Fibroblast of the aortic adventitia (primary cell): Measurements from ENCODE around the gene GKAP1. TPM values are rescaled to one million over a fixed set of nuclear protein-coding genes. Genes with fewer than 3 reads are reported as not detected.
"Not testable (repeated sequence)": the region's sequence is repeated elsewhere in the genome, so short reads cannot be mapped to it uniquely, and the experiment has no call there.

Experiments
- DNase-seq: peaks from one replicate; pipeline ENCODE4 v3.0.0-alpha.2; 2010; ENCODE audit warnings: low read depth
- H3K4me3 ChIP-seq: 2 replicates; pipeline ENCODE4 v1.5.1; 2011; ENCODE audit warnings: low read depth, mild to moderate bottlenecking, control low read depth, low read length, moderate library complexity
- total RNA-seq: library from RNA; depleted of rRNA; stranded (reverse); fragments of >200 nt; gene quantifications from 2 replicates; pipeline ENCODE4 v1.2.3, GENCODE V29; 2012; ENCODE audit warnings: low replicate concordance
- TF ChIP-seq, protein P1 (sequence below): IDR thresholded peaks from 2 replicates; pipeline ENCODE4 v1.5.1; 2011; ENCODE audit warnings: mild to moderate bottlenecking, low read length, control low read depth, inconsistent platforms; ENCODE audit not compliant: insufficient read depth

GKAP1 gene
- total RNA-seq, 1 donor: 1.4 TPM

DNA sequence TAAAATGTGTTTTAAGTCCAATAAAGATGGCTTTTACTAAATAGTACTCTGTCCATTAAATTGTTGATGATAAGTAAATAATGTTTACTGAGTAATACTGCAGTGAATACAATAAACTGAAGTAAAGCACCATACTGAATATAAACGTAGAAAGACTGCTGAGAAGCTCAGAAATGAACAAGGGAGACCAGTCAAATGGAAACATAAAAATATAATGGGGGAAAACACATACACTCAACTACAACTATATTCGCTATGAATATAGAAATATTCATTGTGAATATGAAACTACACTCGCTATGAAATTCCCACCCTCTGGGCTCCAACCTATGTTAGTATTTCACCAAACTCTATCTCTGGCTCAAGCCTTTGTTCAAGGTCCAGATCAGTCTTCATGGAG is 67.9 kb downstream of the GKAP1 start:
- H3K4me3 ChIP-seq: no peak overlapping the region
- TF ChIP-seq, protein P1, sequence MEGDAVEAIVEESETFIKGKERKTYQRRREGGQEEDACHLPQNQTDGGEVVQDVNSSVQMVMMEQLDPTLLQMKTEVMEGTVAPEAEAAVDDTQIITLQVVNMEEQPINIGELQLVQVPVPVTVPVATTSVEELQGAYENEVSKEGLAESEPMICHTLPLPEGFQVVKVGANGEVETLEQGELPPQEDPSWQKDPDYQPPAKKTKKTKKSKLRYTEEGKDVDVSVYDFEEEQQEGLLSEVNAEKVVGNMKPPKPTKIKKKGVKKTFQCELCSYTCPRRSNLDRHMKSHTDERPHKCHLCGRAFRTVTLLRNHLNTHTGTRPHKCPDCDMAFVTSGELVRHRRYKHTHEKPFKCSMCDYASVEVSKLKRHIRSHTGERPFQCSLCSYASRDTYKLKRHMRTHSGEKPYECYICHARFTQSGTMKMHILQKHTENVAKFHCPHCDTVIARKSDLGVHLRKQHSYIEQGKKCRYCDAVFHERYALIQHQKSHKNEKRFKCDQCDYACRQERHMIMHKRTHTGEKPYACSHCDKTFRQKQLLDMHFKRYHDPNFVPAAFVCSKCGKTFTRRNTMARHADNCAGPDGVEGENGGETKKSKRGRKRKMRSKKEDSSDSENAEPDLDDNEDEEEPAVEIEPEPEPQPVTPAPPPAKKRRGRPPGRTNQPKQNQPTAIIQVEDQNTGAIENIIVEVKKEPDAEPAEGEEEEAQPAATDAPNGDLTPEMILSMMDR: no peak
- DNase-seq: no peak

DNA sequence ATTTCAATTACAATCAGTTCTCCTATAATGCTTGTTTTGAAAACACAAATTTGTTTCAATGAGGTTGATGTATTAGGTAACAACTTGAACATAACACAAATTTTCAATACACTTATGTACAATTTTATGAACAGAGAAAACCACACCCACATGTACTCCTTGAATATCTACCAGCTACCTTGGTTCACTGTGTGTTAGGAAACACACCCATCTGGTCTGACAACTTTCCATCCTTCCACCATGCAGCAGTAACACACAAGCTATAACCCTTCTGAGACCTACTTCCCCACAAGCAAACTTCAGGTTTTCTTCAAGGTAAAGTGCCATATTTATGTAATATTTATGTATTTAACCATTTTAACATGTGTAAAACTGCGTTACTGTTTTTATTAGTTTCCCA is 73.4 kb downstream of the GKAP1 start:
- H3K4me3 ChIP-seq: no peak overlapping the region
- no peak for DNase-seq
- TF ChIP-seq, protein P1: no peak

DNA sequence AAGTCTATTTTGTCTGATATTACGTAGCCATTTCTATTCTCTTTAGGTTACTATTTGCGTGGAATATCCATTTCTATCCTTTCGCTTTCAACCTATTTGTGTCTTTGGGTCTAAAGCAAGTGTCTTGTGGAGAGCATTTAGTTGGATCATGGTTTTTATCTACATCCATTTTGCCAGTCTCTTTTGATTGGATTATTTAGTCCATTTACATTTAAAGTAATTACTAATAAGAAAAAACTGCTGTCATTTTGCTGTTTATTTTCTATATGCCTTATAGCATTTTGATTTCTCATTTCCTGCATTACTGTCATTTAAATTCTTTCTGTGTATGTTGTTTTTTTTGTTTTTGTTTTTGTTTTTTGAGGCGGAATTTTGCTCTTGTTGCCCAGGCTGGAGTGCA is 83.8 kb downstream of the GKAP1 start:
- no peak for DNase-seq
- no peak overlapping the region for H3K4me3 ChIP-seq
- TF ChIP-seq, protein P1: no peak

DNA sequence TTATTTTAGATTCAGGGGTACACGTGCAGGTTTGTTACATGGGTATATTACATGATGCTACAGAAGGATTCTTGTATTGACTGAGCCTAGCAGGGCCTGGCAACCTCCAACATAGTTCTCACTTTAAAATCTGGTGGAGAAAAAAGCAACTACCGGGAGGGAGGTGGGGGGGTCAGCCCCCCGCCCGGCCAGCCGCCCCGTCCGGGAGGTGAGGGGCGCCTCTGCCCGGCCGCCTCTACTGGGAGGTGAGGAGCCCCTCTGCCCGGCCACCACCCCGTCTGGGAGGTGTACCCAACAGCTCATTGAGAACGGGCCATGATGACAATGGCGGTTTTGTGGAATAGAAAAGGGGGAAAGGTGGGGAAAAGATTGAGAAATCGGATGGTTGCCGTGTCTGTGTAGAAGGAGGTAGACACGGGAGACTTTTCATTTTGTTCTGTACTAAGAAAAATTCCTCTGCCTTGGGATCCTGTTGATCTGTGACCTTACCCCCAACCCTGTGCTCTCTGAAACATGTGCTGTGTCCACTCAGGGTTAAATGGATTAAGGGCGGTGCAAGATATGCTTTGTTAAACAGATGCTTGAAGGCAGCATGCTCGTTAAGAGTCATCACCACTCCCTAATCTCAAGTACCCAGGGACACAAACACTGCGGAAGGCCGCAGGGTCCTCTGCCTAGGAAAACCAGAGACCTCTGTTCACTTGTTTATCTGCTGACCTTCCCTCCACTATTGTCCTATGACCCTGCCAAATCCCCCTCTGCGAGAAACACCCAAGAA is 88.8 kb downstream of the GKAP1 start:
- H3K4me3 ChIP-seq, DNase-seq: not testable (repeated sequence)

DNA sequence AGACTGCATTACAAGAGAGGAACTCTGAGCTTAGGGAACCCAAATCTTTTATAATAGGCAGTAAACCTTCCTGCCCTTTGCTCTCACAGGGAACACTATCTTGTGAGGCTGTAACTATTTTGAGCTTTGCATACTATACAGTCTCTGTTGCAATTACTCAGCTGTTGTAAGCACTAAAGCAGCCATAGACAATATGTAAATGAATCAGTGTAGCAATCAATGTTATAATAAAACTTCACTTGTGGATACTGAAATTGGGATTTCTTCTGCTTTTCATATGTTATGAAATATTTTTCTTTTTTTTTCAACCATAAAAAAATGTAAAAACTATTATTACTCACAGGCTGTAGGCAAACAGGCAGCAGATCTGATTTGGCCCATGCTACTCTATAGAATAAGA is 93.1 kb downstream of the GKAP1 start:
- TF ChIP-seq, protein P1: no peak

DNA sequence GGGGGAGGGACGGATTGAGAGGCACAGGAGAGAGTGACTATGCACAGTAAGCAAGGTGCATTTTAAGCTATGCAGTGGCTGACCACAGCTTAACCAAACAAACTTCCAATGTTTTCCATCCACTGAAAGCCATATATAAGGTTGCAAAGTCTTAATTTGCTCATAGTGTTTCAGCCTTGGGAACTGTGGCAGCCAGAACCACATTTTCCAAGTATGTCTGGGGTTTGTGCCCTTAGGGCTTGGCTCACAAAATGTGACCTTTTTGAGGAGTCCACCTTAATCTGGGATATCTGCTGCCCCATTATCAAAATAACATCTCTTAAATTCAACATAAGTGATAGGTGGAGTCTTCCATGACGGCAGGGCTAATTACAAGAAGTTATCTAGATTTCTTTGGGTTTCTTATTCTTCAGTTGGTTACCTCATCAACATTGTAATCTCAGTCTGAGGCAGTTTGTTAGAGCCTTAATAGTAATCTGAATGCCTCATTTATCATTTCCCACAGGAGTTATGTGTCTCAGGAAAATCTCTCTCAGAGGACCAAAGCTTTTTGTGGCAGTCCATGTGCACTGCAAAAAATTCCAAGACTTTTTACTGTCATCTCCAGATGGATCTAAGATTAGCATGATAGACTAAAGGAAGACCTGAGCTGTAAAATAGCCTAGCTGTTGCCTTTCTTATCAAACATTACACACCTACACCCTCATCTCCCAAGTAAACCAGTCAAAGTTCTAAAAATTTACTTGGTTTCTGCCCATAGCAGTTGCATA is 94.7 kb downstream of the GKAP1 start:
- no peak for DNase-seq
- H3K4me3 ChIP-seq: no peak overlapping the region
- TF ChIP-seq, protein P1: no peak

More for the DNA sequence above, 93.1 kb downstream of the GKAP1 start:
- no peak for DNase-seq
- no peak overlapping the region for H3K4me3 ChIP-seq

DNA sequence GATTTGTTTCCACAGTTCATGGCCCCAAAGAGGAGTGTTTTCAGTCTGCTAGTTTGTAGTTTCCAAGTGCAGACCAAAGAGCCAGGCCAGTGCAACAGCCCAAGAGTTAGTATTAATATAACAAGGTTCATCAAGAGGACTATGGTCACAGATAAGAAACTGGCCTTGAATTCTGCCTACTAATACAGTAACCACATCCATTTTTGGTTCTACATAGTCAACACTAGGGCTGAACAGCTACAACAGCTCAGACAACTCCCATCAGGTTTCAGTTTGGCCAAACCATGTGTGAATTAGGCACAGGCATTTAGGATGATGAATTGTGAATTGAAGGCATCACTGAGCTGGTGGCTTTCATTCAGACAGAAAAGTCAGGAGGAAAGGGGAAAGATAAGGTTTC is 96.1 kb downstream of the GKAP1 start:
- no peak for DNase-seq
- TF ChIP-seq, protein P1: no peak
- H3K4me3 ChIP-seq: no peak overlapping the region
